ENCODE data around the gene MVB12B.

Gene MVB12B

DNA sequence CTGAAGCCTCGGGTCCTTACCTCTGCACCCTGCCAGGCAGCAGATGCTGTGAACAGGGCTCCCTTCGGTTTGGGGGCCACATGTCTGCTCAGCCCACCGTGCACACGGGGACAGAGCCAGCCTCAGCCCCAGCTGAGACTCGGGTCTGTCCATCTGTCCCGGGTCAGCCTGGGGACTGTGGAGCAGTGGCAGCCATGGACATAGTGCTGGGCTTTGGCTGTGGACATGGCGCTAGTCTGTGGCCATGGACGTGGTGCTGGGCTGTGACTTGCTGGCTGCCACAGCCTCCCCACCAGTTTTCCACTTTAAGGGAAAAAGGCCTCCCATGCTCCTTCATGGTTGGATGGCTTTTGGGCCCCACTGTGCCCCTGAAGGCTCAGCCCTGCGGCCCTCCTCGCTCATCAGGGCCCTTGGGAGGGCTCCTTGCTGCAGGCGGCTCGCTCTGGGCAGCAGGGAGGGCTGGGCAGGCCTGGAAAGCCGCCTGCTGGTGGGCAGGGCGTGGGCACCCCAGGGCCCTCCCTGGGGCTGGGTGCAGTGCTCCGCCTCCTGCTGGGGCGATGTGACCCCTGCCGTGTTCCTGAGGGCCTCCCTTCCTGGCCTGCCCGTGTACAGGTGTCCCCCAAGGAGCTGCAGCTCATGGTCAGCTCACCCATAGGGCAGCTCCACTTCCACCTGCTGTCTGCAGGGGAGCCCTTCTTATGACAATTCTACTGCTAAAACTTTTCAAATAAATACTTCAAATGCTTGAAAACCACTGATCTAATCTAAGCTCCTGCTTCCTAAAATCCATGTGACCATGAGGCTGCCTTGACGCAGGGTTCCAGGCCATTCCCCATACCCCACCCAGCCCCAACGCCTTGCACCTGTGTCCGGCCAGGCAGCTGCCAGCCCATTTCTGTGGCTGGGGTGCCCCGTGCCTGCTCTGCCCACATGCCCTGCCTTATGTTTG, 175.0 kb downstream of the MVB12B start:
- H3K4me3 ChIP-seq (replicated peaks; ENCODE audit: low read depth, low read length) = no peak overlapping the region
- no peak for TF ChIP-seq CTCF (IDR thresholded peaks at IDR 0.05; ENCODE audit: low read depth, low read length, missing control alignments)
- DNase-seq (ENCODE audit: extremely low read depth, low read depth) = no peak

DNA sequence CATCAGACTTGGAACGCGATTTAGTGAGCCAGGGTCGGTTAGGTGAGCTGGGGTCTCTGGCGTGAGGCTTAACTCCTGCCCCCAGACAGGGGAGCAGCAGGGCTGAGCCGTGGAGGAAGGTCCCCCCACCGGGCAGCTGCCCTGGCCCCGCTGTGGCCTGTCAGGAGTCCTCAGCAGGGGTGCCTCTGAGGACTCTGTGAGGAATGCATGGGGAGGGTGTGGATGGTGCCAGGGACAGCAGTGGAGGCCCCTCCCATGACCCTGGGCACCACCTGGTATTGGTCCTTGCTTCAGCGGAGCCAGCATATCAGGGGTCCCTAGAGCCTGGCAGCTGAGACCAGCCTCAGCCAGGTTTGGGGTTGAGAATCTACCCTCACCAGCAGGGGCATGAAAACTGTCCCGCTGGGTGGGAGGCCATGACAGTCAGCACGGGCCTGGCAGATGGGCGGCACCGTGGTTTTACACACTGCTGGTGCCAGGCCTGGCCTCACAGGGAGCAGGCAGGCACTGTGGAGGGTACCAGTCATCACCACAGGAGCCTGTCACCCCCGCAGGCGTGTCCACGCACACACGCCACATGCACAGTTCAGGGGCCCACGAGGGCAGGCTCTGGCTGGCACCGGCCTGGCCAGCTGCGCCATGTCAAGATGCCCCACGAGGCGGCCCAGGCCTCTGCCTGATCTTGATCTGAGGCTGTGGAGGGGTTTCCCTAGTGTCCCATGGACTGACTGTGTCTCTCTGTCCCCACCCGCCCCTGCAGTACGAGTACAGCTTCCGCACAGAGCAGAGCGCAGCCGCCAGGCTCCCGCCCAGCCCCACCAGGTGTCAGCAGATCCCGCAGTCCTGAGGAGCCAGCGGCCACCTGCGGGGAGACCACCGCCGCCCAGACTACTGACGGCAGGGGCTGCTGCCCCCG, 176.0 kb downstream of the MVB12B start:
- no peak overlapping the region for H3K4me3 ChIP-seq (replicated peaks; ENCODE audit: low read depth, low read length)
- DNase-seq (ENCODE audit: extremely low read depth, low read depth) = no peak
- TF ChIP-seq CTCF (IDR thresholded peaks at IDR 0.05; ENCODE audit: low read depth, low read length, missing control alignments) = no peak

GRCh38 chr9:126503333-126504085, 176.9 kb downstream of the MVB12B start:
- no peak for DNase-seq (ENCODE audit: extremely low read depth, low read depth)
- no peak for TF ChIP-seq CTCF (IDR thresholded peaks at IDR 0.05; ENCODE audit: low read depth, low read length, missing control alignments)
- H3K4me3 ChIP-seq (replicated peaks; ENCODE audit: low read depth, low read length) = no peak overlapping the region

DNA sequence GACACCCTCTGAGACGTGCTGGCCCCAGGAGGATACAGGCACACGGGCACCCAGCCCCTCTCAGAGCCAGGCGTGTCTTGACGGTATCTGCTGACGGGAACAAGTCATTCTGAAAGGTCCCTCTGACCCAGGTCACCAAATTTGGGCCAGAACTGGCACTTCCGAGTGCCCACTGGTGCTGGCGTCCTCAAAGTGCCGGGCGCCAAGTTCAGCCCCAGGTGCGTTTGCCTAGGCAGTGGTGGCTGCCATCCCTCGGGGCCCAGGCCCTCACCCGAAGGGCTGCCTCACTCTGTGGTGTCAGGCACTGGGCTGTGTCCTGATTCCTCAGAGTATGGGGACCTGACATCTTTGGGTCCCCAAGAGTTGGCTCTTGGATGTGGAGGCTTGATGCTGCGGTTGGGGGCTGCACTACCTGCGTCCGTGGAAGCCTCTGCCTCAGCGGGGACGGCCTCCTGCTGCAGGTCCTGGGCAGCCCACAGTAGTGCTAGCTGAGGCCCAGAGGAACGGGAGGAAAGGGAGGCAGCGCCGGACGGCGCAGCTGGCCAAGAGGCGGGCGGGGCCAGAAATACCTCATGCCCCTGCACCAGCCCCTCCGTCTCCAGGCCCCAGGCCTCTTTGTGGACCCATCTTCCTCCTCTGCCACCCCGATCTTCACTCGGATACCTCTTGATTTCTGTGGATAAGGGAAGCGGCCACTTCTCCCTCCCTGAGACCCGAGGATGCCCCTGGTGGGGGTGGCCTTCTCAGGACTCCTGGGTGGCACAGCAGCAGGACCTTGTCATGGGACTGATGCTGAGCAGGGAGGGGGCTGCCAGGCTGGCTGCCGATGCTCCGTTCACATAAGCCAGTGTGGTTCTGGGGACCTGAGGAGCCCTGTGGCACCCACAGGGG, 177.7 kb downstream of the MVB12B start:
- no peak for TF ChIP-seq CTCF (IDR thresholded peaks at IDR 0.05; ENCODE audit: low read depth, low read length, missing control alignments)
- DNase-seq (ENCODE audit: extremely low read depth, low read depth) = no peak
- no peak overlapping the region for H3K4me3 ChIP-seq (replicated peaks; ENCODE audit: low read depth, low read length)

- DNase-seq (ENCODE audit: extremely low read depth, low read depth) = no peak
- no peak overlapping the region for H3K4me3 ChIP-seq (replicated peaks; ENCODE audit: low read depth, low read length)
- TF ChIP-seq CTCF (IDR thresholded peaks at IDR 0.05; ENCODE audit: low read depth, low read length, missing control alignments) = no peak
Observed at GRCh38 chr9:126504977-126505455, 178.4 kb downstream of the MVB12B start.

Measured in HFF-Myc (cell line).